DMS53 treated with DMSO at 0.1 percent for 48 hours (cell line): Measurements from ENCODE around the gene CORIN.
"Not testable (repeated sequence)": the region's sequence is repeated elsewhere in the genome, so short reads cannot be mapped to it uniquely, and the experiment has no call there.

Source experiments
- DNase-seq: peaks from one replicate; lab custom pipeline; 2025; ENCODE audit not compliant: unreplicated experiment; lab: John Stamatoyannopoulos, UW

The CORIN gene

DNA sequence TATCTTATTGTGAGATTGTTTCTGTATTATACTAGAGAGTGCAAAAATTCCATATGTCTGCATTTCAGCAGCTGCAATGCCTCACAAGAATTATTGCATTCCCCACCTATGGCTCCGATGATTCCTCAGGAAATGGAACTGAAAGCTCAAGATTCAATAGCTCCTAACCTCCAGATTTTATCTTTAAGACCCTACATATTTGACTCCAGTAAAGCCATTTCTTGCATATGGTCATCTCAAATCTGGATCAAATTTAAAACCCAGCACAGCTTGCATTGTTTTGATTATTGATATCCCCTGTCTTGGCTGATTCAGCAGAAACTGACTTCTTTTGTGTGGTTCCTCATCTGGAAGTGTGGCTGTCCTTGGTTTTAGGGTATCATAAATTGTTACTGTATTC is 142.6 kb downstream of the CORIN start:
- DNase-seq = no peak

DNA sequence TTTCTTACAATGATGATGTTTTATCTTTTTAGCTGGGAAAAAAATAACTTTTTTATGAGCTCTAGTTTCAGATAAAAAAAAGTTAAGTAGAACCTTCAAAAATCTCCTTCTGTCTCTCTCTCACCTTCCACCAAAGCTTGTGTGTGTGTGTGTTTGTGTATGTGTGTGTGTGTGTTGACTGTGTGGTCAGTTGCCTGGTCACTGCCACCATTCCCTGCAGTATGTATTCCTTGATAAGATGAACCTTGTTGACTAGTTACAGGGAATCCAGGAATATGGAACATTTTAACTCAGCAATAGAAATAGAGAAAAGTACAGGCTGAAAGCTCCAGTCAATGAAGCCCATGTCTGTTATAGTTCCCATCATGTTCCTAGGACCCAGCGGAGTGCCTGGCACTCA is 143.5 kb downstream of the CORIN start:
- DNase-seq = no peak

GRCh38 chr4:47692691-47693090 is 145.2 kb downstream of the CORIN start:
- DNase-seq = peak; percentile 98

GRCh38 chr4:47691757-47692383 is 146.0 kb downstream of the CORIN start:
- DNase-seq = not testable (repeated sequence)

- DNase-seq = no peak
Observed at GRCh38 chr4:47690611-47691010, 147.3 kb downstream of the CORIN start.

- DNase-seq = peak; percentile 79
Observed at GRCh38 chr4:47686294-47686872, 151.5 kb downstream of the CORIN start.

GRCh38 chr4:47675806-47676205 is 162.1 kb downstream of the CORIN start:
- no peak for DNase-seq

DNA sequence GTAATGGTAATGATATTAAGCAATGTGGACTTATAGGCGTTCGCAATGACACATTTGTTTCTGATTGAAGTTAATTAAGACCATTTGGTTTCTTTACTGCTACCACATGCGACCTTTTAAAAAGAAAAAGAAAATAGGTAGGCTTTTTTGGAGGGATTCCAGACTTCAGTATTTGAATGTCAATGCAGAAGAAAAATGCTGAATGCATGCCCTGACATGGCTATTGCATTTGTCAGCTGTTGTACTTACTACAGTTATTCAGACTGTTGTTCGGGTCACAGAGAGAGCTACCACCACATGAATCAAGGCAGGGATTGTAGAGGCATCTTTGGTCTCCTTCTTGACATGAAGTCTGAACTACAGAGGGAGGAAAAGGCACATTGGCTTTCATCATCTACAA is 163.7 kb downstream of the CORIN start:
- DNase-seq = no peak

GRCh38 chr4:47672696-47673095 is 165.2 kb downstream of the CORIN start:
- DNase-seq = no peak

DNA sequence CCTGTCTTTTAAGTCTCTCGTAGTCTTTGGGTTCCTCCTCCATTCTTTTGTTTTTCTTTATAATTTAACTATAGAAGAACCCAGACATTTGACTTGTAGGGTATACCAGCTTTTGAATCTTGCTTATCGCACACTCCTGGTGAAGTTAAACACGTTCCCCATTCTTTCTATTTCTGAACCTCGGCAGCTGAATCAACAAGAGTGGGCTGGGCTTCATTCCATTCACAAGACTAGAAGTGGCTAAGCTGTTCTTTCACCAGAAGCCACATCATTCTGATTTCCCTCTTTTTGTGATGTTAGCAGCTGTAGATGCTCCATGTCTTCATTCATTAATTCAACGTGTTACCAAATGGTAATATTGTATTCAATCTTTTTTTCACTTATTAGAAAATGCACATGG is 167.9 kb downstream of the CORIN start:
- peak; percentile 58 for DNase-seq

DNA sequence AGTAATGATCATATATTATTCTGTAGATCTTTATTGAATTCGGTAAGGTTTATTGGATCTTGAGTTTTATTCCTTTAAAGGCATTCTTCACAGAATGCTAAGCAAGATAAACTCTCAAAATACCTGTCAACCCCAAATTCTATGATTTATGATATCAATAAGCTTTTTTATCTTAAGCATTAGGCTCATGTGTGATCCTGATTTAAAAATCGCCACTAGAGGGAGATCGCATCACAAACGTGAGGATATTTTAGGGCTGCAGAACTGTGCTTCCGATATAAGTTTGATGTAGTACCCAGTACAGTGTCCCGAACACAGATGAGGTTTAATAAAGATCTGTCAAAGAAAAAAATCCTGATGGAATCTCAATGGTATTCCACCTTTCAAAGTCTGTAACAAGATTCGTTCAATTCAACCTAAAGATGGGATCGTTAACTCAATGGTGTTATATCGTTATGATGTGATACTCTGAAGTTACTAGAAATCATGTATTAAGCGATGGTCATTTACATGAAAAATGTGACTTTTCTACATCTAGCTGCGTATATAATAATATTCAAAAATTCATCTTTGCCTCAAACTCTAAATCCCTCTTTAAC is 169.0 kb downstream of the CORIN start:
- DNase-seq = peak; percentile 75

GRCh38 chr4:47668256-47668655 is 169.6 kb downstream of the CORIN start:
- no peak for DNase-seq

GRCh38 chr4:47667552-47667951 is 170.3 kb downstream of the CORIN start:
- DNase-seq = no peak

DNA sequence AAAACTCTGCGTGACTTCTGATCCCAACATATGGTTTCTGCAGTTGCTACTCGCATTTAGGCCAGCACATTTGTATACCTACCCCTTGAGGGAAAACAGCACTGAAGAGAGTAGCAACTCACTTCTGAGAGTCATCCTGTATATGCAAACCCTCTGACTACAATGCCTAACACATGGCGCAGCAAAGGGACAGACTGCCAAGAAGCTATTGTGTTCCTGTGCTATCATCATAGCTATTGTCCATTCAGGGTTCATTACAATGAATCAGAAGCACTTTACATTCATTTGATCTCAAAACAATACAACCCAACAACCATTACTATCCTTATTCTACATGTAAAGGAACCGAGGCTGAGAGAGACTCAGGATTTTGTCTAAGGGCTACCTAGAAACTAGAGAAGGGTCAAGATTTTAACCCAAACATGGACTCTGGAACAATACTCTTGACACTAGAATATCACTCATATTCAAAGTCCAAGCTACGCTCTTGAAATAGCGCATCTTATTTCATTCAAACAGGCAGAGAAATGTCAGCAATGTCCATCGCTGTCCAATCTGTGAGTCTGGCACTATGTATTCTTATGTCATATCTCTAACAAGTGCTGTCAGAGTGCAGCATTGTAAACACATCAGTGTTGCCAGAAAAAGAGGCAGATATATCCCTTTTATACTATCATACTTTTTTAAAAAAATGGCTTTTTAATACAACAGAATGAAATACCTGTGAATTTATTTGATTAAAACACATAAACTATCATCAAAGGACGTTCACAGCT is 173.6 kb downstream of the CORIN start:
- DNase-seq = no peak

DNA sequence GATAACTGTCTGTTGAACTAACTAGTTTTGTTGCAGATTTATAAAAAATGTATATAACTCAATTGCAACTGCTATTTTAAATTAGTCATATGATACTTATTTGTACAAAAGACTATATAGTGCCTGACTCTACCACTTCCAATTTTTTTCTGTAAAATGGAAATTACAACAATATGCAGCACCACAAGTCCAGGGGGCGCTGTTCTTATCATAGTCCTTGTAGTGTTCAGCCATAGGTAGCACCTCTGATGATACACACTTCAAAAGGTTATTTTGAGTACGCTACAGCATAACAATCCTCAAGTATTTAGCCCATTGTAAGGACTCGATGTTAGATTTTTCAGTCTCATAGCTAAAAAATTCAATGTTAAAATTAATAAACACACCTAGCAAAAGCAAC is 174.9 kb downstream of the CORIN start:
- DNase-seq = peak; percentile 27

DNA sequence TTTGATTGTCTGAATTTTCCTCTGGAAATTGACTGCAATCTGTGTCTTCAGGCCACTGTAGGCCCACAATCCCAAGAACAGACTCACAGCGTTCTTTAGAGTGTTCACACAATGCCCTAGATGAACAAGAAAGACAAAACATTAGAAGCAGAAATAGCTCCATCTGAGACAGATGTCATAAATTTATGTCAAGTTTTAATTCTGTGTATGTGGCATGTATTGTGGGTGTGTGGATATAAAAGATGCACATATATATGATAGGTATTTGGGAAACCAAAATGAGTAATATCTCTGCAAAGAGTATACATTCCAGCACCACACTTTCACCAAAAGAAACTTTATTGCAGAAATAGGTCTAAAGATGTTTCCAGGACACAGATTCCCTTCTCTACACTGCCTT is 176.1 kb downstream of the CORIN start:
- DNase-seq = no peak

- DNase-seq = no peak
Observed at GRCh38 chr4:47659342-47659741, 178.5 kb downstream of the CORIN start.

- DNase-seq = no peak
Observed at GRCh38 chr4:47654972-47655693, 182.7 kb downstream of the CORIN start.

DNA sequence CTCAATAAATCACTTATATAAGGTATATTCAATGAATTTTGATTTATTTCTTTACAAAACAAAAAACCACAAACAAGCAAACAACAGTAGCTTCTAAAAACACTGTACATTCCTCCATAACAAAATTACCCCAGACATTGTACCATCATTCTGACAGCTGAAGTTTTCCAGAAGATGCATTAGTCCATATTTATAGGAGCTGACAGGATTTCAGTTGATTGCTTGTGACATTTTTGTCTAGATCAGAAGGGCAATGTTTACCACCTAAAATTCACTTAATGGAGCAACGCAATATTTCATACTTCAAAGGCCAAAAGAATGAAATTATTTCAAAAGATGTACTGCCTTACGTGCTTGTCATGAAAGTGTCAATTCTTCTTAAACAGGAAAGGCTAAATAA is 185.8 kb downstream of the CORIN start:
- DNase-seq = no peak

DNA sequence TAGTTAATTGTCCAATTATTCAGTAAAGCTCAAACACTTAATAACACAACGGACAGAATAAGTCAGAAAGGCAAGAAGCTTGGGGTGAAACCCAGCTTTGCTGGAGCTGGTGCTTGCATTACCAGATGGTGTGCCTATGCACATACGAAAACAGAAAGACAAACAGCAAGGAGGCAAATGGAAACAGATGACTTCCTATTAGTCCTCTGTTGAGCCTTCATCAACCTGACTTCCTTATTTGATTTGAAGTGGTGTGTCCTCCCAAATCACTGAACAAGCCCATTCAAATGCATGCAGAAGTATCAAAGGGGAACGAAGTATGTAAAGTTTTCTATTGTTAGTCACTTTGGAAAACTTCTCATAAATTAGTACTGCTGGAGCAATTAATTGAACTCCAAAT is 186.6 kb downstream of the CORIN start:
- DNase-seq = no peak

DNA sequence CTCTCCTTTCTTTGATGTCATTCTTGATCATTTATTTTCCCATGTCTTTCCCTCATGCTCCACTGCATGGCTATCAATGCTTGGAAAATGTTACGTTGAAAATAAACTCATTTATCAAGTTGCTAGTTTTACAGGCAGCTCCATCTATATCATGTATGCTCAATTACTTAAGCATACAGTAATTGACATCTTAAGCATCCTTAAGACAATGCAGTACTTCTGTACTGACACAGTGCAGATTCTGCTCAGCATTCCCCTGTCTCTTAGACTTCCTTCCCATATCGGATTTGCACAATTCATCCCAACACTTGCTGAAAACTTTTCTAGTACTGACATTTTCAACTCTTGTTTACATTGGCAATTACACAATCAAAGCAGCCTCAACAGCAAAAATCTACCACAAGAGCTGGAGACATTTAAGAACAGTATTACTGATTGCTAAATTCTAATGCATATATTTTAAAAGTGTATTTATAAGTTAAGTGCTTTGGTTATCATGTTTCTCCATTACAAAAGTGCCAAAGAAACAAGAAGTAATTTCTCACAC is 187.2 kb downstream of the CORIN start:
- no peak for DNase-seq
